GM18858 (cell line): Measurements from ENCODE around the gene NAA30.
"Not testable (repeated sequence)": the region's sequence is repeated elsewhere in the genome, so short reads cannot be mapped to it uniquely, and the experiment has no call there.

Source experiments
- ATAC-seq: cut with Tn5 transposase; IDR thresholded peaks from one replicate; pipeline ENCODE4 v1.9.1; 2021; ENCODE audit not compliant: unreplicated experiment

NAA30 gene

GRCh38 chr14:57390037-57390805 lies at the start of gene NAA30:
NAA30 (plus strand) TSS chr14:57390586; CDS start chr14:57390958, 372 bp downstream.
- peak; percentile 63 for ATAC-seq

GRCh38 chr14:57343545-57344297 lies 46.7 kb upstream of the NAA30 start:
- not testable (repeated sequence) for ATAC-seq

- ATAC-seq: no peak
Measured at GRCh38 chr14:57345106-57345505, 45.3 kb upstream of the NAA30 start.

GRCh38 chr14:57346741-57347140 lies 43.6 kb upstream of the NAA30 start:
- ATAC-seq: no peak

GRCh38 chr14:57352396-57353170 lies 37.8 kb upstream of the NAA30 start:
- ATAC-seq: no peak

- no peak for ATAC-seq
Measured at GRCh38 chr14:57355081-57355800, 35.1 kb upstream of the NAA30 start.

GRCh38 chr14:57362361-57362760 lies 28.0 kb upstream of the NAA30 start:
- ATAC-seq: no peak

GRCh38 chr14:57364659-57365450 lies 25.5 kb upstream of the NAA30 start:
- no peak for ATAC-seq

- not testable (repeated sequence) for ATAC-seq
Measured at GRCh38 chr14:57370187-57370586, 20.2 kb upstream of the NAA30 start.

GRCh38 chr14:57371013-57371412 lies 19.4 kb upstream of the NAA30 start:
- no peak for ATAC-seq

- ATAC-seq: no peak
Measured at GRCh38 chr14:57375156-57375555, 15.2 kb upstream of the NAA30 start.

- ATAC-seq: no peak
Measured at GRCh38 chr14:57378661-57379060, 11.7 kb upstream of the NAA30 start.

GRCh38 chr14:57380935-57381334 lies 9.5 kb upstream of the NAA30 start:
- ATAC-seq: no peak

- ATAC-seq: no peak
Measured at GRCh38 chr14:57382283-57382682, 8.1 kb upstream of the NAA30 start.

- no peak for ATAC-seq
Measured at GRCh38 chr14:57383125-57383745, 7.2 kb upstream of the NAA30 start.

GRCh38 chr14:57388067-57388466 lies 2.3 kb upstream of the NAA30 start:
- ATAC-seq: no peak

GRCh38 chr14:57389646-57390036 lies 745 bp upstream of the NAA30 start:
- peak; percentile 0 for ATAC-seq

GRCh38 chr14:57390806-57391516 lies 575 bp downstream of the NAA30 start:
- peak; percentile 30 for ATAC-seq
